HG02840 (cell line): ENCODE measurements around the gene PPDPF.
"Not testable (repeated sequence)": the region's sequence is repeated elsewhere in the genome, so short reads cannot be mapped to it uniquely, and the experiment has no call there.

Source experiments
- ATAC-seq: cut with Tn5 transposase; IDR thresholded peaks from one replicate; pipeline ENCODE4 v1.9.1; 2021; ENCODE audit warnings: mild to moderate bottlenecking, moderate library complexity, moderate number of reproducible peaks; ENCODE audit not compliant: unreplicated experiment, low FRiP score

PPDPF gene

GRCh38 chr20:63546956-63547724, 26.6 kb downstream of the PPDPF start:
- no peak for ATAC-seq

DNA sequence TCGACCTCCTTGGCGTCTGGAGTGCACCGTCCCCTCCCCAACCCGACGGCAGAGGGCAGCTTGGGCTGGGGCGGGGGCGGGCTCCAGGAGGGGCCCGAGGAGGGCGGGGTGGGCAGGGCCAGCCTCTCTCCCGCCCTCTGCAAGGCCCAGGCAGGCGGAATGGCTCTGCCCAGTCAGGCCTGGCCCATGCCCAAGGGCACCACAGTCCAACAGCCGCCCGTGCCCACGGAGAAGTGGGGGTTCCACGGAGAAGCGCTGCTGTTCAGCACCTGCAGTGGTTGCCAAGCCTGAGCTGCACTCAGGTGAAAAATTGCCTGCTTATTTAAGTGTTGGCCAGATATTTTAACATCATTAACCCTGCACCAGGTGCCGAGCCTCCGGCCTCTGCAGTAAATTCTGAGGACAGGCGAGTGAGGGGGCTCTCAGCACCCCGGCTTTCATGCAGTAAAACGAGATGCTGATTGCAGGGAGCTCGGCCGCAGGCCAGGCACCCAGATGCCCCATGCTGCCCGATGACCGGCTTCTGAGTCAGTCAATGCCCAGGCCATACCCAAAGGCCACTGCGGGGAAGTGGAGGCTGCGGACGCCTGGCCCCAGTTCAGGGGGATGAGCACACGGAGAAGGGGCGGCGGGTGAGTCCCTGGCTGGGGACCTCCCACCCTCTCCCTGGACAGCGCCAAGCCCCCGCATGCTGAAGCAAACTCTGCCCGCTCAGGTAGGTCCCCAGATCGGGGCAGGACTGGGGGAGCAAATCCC, 27.3 kb downstream of the PPDPF start, which contains the start of gene SRMS:
SRMS (minus strand) TSS at position 25 of the 756 bp plus-strand sequence. CDS start 286 bp downstream, outside the sequence.
- ATAC-seq = no peak

- no peak for ATAC-seq
These were observed 28.0 kb downstream of the PPDPF start for GRCh38 chr20:63548542-63548941.

DNA sequence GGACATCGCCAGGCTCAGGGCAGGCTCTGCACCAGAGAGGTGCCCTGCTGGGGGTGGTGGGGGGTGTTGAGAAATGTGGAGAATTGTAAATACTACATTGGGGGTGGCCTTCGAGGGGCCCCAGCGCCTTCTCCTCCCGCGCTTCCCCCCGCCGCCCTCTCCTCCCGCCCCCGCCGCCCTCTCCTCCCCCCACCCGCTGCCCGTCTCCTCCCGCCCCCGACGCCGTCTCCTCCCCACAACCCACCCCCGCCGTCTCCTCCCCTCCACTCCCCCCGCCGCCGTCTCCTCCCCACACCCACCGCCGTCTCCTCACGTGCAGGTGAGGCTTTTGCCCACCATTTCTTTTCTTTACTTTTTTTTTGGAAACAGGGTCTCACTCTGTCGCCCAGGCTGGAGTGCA, 28.5 kb downstream of the PPDPF start:
- no peak for ATAC-seq

- no peak for ATAC-seq
These were observed 29.2 kb downstream of the PPDPF start for GRCh38 chr20:63549679-63550282.

DNA sequence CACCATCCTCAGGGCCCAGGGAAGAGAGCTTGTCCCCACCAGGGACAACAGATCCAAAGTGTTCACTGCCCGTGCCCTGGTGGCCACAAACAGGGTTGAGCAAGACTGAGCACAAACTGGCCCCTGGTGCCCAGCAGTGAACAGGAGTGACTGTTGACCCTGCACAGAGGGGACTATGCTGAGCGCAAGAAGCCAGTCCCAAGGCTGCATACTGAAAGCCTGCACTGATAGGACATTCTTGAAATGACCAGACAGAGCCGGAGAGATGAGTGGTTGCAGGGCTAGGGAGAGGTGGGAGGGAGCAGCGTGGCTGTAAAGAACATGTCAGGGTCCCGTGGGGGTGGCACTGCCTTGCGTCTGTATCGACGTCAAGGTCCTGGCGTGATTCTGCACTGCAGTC, 30.5 kb downstream of the PPDPF start:
- no peak for ATAC-seq

- no peak for ATAC-seq
These were observed 32.1 kb downstream of the PPDPF start for GRCh38 chr20:63552481-63553249.

DNA sequence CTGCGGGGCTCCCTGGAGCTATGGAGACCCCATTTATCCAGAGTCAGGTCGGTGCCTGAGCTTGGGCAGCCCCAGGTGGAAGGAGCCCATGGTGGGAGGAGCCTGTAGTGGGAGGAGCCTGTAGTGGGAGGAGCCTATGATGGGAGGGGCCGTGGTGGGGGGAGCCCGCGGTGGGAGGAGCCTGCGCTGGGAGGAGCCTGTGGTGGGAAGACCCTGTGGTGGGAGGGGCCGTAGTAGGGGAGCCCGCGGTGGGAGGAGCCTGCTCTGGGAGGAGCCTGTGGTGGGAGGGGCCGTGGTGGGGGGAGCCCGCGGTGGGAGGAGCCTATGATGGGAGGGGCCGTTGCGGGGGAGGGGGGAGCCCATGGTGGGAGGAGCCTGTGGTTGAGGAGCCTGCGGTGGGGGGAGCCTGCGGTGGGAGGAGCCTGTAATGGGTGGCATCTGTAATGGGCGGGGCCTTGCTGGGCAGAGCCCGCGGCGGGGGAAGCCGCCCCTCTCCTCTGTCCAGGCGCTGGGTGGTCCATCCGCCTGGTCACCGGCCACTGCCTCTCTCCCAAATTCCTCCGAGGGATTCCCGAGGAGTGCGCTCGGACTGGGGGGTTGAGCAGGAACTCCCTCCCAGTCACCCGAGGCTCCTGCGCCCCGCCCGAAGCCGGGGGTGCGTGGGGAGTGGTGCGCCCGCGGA, 32.8 kb downstream of the PPDPF start:
- no peak for ATAC-seq

GRCh38 chr20:63553933-63554290, 33.3 kb downstream of the PPDPF start, which contains the start of gene FNDC11:
Gene FNDC11, plus strand, starts transcription at chr20:63554159. Its CDS starts 1,505 bp downstream, at chr20:63555664.
- no peak for ATAC-seq

- ATAC-seq = no peak
These were observed 34.1 kb downstream of the PPDPF start for GRCh38 chr20:63554361-63555278.

DNA sequence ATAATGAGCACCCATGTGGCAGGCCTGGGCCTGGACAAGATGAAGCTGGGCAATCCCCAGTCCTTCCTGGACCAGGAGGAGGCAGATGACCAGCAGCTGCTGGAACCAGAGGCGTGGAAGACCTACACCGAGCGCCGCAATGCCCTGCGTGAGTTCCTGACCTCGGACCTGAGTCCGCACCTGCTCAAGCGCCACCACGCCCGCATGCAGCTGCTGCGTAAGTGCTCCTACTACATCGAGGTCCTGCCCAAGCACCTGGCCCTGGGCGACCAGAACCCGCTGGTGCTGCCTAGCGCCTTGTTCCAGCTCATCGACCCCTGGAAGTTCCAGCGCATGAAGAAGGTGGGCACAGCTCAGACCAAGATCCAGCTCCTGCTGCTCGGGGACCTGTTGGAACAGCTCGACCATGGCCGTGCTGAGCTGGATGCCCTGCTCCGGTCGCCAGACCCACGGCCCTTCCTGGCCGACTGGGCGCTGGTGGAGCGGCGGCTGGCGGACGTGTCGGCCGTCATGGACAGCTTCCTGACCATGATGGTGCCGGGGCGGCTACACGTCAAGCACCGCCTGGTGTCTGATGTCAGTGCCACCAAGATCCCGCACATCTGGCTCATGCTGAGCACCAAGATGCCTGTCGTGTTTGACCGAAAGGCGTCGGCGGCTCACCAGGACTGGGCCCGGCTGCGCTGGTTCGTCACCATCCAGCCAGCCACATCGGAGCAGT, 35.3 kb downstream of the PPDPF start:
- ATAC-seq = no peak

GRCh38 chr20:63556873-63557478, 36.4 kb downstream of the PPDPF start:
- ATAC-seq = no peak

GRCh38 chr20:63557481-63557891, 36.9 kb downstream of the PPDPF start:
- ATAC-seq = no peak

GRCh38 chr20:63558804-63559484, 38.4 kb downstream of the PPDPF start:
- no peak for ATAC-seq

- ATAC-seq = not testable (repeated sequence)
These were observed 39.1 kb downstream of the PPDPF start for GRCh38 chr20:63559485-63560332.

- no peak for ATAC-seq
These were observed 39.8 kb downstream of the PPDPF start for GRCh38 chr20:63560333-63560805.
